Retinal pigment epithelial cell (primary cell): ENCODE measurements around the gene RIMBP3B.
"Not testable (repeated sequence)": the region's sequence is repeated elsewhere in the genome, so short reads cannot be mapped to it uniquely, and the experiment has no call there.

Experiments used
- DNase-seq: peaks from one replicate; pipeline ENCODE4 v3.0.0-alpha.2; 2010; ENCODE audit warnings: low read depth
- H3K4me3 ChIP-seq: 2 replicates; pipeline ENCODE4 v1.5.1; 2011; ENCODE audit warnings: mild to moderate bottlenecking, low read length, control low read depth, moderate library complexity

RIMBP3B gene

GRCh38 chr22:21383701-21384467 lies at the start of gene RIMBP3B:
RIMBP3B (plus strand) TSS chr22:21383751; CDS start chr22:21383859, 108 bp downstream.
- not testable (repeated sequence) for DNase-seq, H3K4me3 ChIP-seq

- not testable (repeated sequence) for H3K4me3 ChIP-seq, DNase-seq
These were observed 26.0 kb upstream of the RIMBP3B start for GRCh38 chr22:21357527-21357926.

- not testable (repeated sequence) for H3K4me3 ChIP-seq, DNase-seq
These were observed 23.0 kb upstream of the RIMBP3B start for GRCh38 chr22:21360525-21360924.

GRCh38 chr22:21362473-21362872 lies 21.1 kb upstream of the RIMBP3B start:
- DNase-seq, H3K4me3 ChIP-seq: not testable (repeated sequence)

- not testable (repeated sequence) for DNase-seq
These were observed 20.5 kb upstream of the RIMBP3B start for GRCh38 chr22:21363061-21363460.

GRCh38 chr22:21363803-21364202 lies 19.7 kb upstream of the RIMBP3B start:
- DNase-seq, H3K4me3 ChIP-seq: not testable (repeated sequence)

More at GRCh38 chr22:21363061-21363460, 20.5 kb upstream of the RIMBP3B start:
- not testable (repeated sequence) for H3K4me3 ChIP-seq

GRCh38 chr22:21364362-21364761 lies 19.2 kb upstream of the RIMBP3B start:
- not testable (repeated sequence) for DNase-seq, H3K4me3 ChIP-seq

GRCh38 chr22:21365337-21365736 lies 18.2 kb upstream of the RIMBP3B start:
- not testable (repeated sequence) for H3K4me3 ChIP-seq, DNase-seq

GRCh38 chr22:21368603-21369310 lies 14.8 kb upstream of the RIMBP3B start:
- DNase-seq, H3K4me3 ChIP-seq: not testable (repeated sequence)

- H3K4me3 ChIP-seq, DNase-seq: not testable (repeated sequence)
These were observed 7.7 kb upstream of the RIMBP3B start for GRCh38 chr22:21375880-21376279.

GRCh38 chr22:21384468-21385357 lies 1.2 kb downstream of the RIMBP3B start:
- DNase-seq, H3K4me3 ChIP-seq: not testable (repeated sequence)

GRCh38 chr22:21389480-21389879 lies 5.9 kb downstream of the RIMBP3B start:
- not testable (repeated sequence) for H3K4me3 ChIP-seq, DNase-seq

- not testable (repeated sequence) for DNase-seq, H3K4me3 ChIP-seq
These were observed 6.5 kb downstream of the RIMBP3B start for GRCh38 chr22:21390013-21390412.

- H3K4me3 ChIP-seq, DNase-seq: not testable (repeated sequence)
These were observed 11.1 kb downstream of the RIMBP3B start for GRCh38 chr22:21394613-21395012.

- H3K4me3 ChIP-seq, DNase-seq: not testable (repeated sequence)
These were observed 17.8 kb downstream of the RIMBP3B start for GRCh38 chr22:21401197-21401969.

- DNase-seq, H3K4me3 ChIP-seq: not testable (repeated sequence)
These were observed 19.3 kb downstream of the RIMBP3B start for GRCh38 chr22:21402763-21403314.

GRCh38 chr22:21407139-21407538 lies 23.6 kb downstream of the RIMBP3B start:
- not testable (repeated sequence) for H3K4me3 ChIP-seq, DNase-seq

GRCh38 chr22:21407792-21408191 lies 24.2 kb downstream of the RIMBP3B start:
- not testable (repeated sequence) for H3K4me3 ChIP-seq, DNase-seq

GRCh38 chr22:21416375-21416774 lies 32.8 kb downstream of the RIMBP3B start:
- DNase-seq, H3K4me3 ChIP-seq: not testable (repeated sequence)
